DOHH2 (cell line): Measurements from ENCODE around the gene CDC42BPA.

ENCODE experiments used
- CTCF ChIP-seq: fragments of 200-600 bp; sonication (generic); IDR thresholded peaks from one replicate; pipeline ENCODE4 v1.5.1; 2014; ENCODE audit warnings: antibody characterized with exemption, mild to moderate bottlenecking, low read depth, low read length; ENCODE audit not compliant: poor library complexity, severe bottlenecking
- EZH2phosphoT487 ChIP-seq: fragments of 200-600 bp; sonication (generic); IDR thresholded peaks from 2 replicates; pipeline ENCODE4 v1.6.1; 2017; ENCODE audit warnings: borderline replicate concordance, mild to moderate bottlenecking, antibody characterized with exemption, low read length, moderate library complexity, mixed read lengths

GRCh38 chr1:227306689-227307088, 11.6 kb downstream of the CDC42BPA start:
- no peak for TF ChIP-seq CTCF
- no peak for TF ChIP-seq EZH2phosphoT487
